HG03558 (cell line): ENCODE data around the gene DAAM1.

ENCODE experiments used
- ATAC-seq: cut with Tn5 transposase; IDR thresholded peaks from one replicate; pipeline ENCODE4 v1.9.1; 2021; ENCODE audit warnings: moderate number of reproducible peaks; ENCODE audit not compliant: unreplicated experiment; ENCODE audit errors: extremely low read depth

The DAAM1 gene

GRCh38 chr14:59188461-59189090 lies at the start of gene DAAM1:
TSS of gene DAAM1 (plus strand) at chr14:59188667. CDS start at chr14:59263478, 74,811 bp downstream.
- peak; percentile 82 for ATAC-seq

GRCh38 chr14:59139324-59139723 lies 49.1 kb upstream of the DAAM1 start:
- ATAC-seq, result no peak

- no peak for ATAC-seq
These were observed 48.2 kb upstream of the DAAM1 start for GRCh38 chr14:59140106-59140843.

GRCh38 chr14:59146484-59146883 lies 42.0 kb upstream of the DAAM1 start:
- ATAC-seq, result no peak

GRCh38 chr14:59147007-59147406 lies 41.5 kb upstream of the DAAM1 start:
- ATAC-seq, result no peak

GRCh38 chr14:59148334-59148900 lies 40.0 kb upstream of the DAAM1 start:
- ATAC-seq, result no peak

- ATAC-seq, result no peak
These were observed 37.5 kb upstream of the DAAM1 start for GRCh38 chr14:59150990-59151389.

GRCh38 chr14:59154373-59154772 lies 34.1 kb upstream of the DAAM1 start:
- ATAC-seq, result no peak

GRCh38 chr14:59155886-59156285 lies 32.6 kb upstream of the DAAM1 start:
- ATAC-seq, result no peak

GRCh38 chr14:59159169-59159568 lies 29.3 kb upstream of the DAAM1 start:
- ATAC-seq, result no peak

- no peak for ATAC-seq
These were observed 28.0 kb upstream of the DAAM1 start for GRCh38 chr14:59160506-59160905.

GRCh38 chr14:59161561-59162175 lies 26.8 kb upstream of the DAAM1 start:
- peak; percentile 45 for ATAC-seq

- ATAC-seq, result no peak
These were observed 22.2 kb upstream of the DAAM1 start for GRCh38 chr14:59166258-59166657.

GRCh38 chr14:59175404-59175803 lies 13.1 kb upstream of the DAAM1 start:
- ATAC-seq, result peak; percentile 99

- no peak for ATAC-seq
These were observed 11.7 kb upstream of the DAAM1 start for GRCh38 chr14:59176765-59177164.

GRCh38 chr14:59177262-59177661 lies 11.2 kb upstream of the DAAM1 start:
- ATAC-seq, result no peak

GRCh38 chr14:59181791-59182190 lies 6.7 kb upstream of the DAAM1 start:
- ATAC-seq, result no peak

- ATAC-seq, result no peak
These were observed 5.8 kb upstream of the DAAM1 start for GRCh38 chr14:59182641-59183040.

GRCh38 chr14:59183150-59183549 lies 5.3 kb upstream of the DAAM1 start:
- no peak for ATAC-seq

GRCh38 chr14:59184396-59184795 lies 4.1 kb upstream of the DAAM1 start:
- ATAC-seq, result no peak

GRCh38 chr14:59185676-59186075 lies 2.8 kb upstream of the DAAM1 start:
- no peak for ATAC-seq
